DOHH2 (cell line): ENCODE results near the gene LRP2.

Experiments used
- H3F3A ChIP-seq: fragments of 200-600 bp; sonication (generic), shearing (Covaris generic); 2 replicates; pipeline ENCODE4 v1.6.0; 2016; ENCODE audit warnings: antibody characterized with exemption, mild to moderate bottlenecking; ENCODE audit not compliant: control insufficient read depth, insufficient read depth
- H3K27ac ChIP-seq: fragments of 200-600 bp; sonication (generic); 2 replicates; pipeline ENCODE4 v1.5.1; 2014; ENCODE audit warnings: low read depth, mild to moderate bottlenecking, low read length, moderate library complexity
- H3K27me3 ChIP-seq: fragments of 200-600 bp; sonication (generic); 2 replicates; pipeline ENCODE4 v1.6.1; 2014; ENCODE audit warnings: mild to moderate bottlenecking, low read length, mixed read lengths; ENCODE audit not compliant: control insufficient read depth
- H3K36me3 ChIP-seq: fragments of 200-600 bp; sonication (generic); 2 replicates; pipeline ENCODE4 v1.6.1; 2014; ENCODE audit warnings: mild to moderate bottlenecking, low read length, moderate library complexity, mixed read lengths; ENCODE audit not compliant: control insufficient read depth
- H3K4me1 ChIP-seq: fragments of 200-600 bp; sonication (generic); 2 replicates; pipeline ENCODE4 v1.6.1; 2014; ENCODE audit warnings: mild to moderate bottlenecking, low read length, mixed read lengths; ENCODE audit not compliant: control insufficient read depth
- H3K4me2 ChIP-seq: fragments of 200-600 bp; sonication (generic); 2 replicates; pipeline ENCODE4 v1.6.0; 2014; ENCODE audit warnings: mild to moderate bottlenecking, low read length, moderate library complexity
- H3K4me3 ChIP-seq: fragments of 200-600 bp; sonication (generic); 2 replicates; pipeline ENCODE4 v1.5.1; 2014; ENCODE audit warnings: mild to moderate bottlenecking, low read length, mixed read lengths
- H3K79me2 ChIP-seq: fragments of 200-600 bp; sonication (generic); 2 replicates; pipeline ENCODE4 v1.6.1; 2014; ENCODE audit warnings: mild to moderate bottlenecking, low read length, mixed read lengths; ENCODE audit not compliant: control insufficient read depth
- H3K9me2 ChIP-seq: fragments of 200-600 bp; sonication (generic); replicated peaks from 2 replicates; pipeline ENCODE4 v1.6.1; 2014; ENCODE audit warnings: mild to moderate bottlenecking, low read length, mixed read lengths; ENCODE audit not compliant: control insufficient read depth
- H3K9me3 ChIP-seq: fragments of 200-600 bp; sonication (generic); 2 replicates; pipeline ENCODE4 v1.6.1; 2014; ENCODE audit warnings: antibody characterized with exemption, low read length, mixed read lengths; ENCODE audit not compliant: control insufficient read depth, insufficient read depth
- H4K20me1 ChIP-seq: fragments of 200-600 bp; sonication (generic); 2 replicates; pipeline ENCODE4 v1.6.0; 2014; ENCODE audit warnings: low read depth, mild to moderate bottlenecking, antibody characterized with exemption, low read length, moderate library complexity; ENCODE audit not compliant: control insufficient read depth, insufficient read depth
- CTCF ChIP-seq: fragments of 200-600 bp; sonication (generic); IDR thresholded peaks from one replicate; pipeline ENCODE4 v1.5.1; 2014; ENCODE audit warnings: antibody characterized with exemption, mild to moderate bottlenecking, low read depth, low read length; ENCODE audit not compliant: poor library complexity, severe bottlenecking
- EZH2phosphoT487 ChIP-seq: fragments of 200-600 bp; sonication (generic); IDR thresholded peaks from 2 replicates; pipeline ENCODE4 v1.6.1; 2017; ENCODE audit warnings: borderline replicate concordance, mild to moderate bottlenecking, antibody characterized with exemption, low read length, moderate library complexity, mixed read lengths

Gene LRP2

GRCh38 chr2:169119123-169119760, 243.1 kb downstream of the LRP2 start:
- Histone ChIP-seq H3K36me3 (no peaks in the 10 kb centered on the region), H3K27me3 (0 out of 2 replicates have a peak, but pooled peaks cover 3% of the 10 kb centered on the region), H3F3A (no peaks in the 10 kb centered on the region), H3K79me2 (no peaks in the 10 kb centered on the region), H3K4me3 (no peak overlapping the region), H3K4me1 (no peaks in the 10 kb centered on the region), H4K20me1 (no peaks in the 10 kb centered on the region), H3K4me2 (no peak overlapping the region), H3K9me2 (no peaks in the 10 kb centered on the region), H3K9me3 (no peaks in the 10 kb centered on the region), H3K27ac (no peak overlapping the region)
- no peak for TF ChIP-seq EZH2phosphoT487

DNA sequence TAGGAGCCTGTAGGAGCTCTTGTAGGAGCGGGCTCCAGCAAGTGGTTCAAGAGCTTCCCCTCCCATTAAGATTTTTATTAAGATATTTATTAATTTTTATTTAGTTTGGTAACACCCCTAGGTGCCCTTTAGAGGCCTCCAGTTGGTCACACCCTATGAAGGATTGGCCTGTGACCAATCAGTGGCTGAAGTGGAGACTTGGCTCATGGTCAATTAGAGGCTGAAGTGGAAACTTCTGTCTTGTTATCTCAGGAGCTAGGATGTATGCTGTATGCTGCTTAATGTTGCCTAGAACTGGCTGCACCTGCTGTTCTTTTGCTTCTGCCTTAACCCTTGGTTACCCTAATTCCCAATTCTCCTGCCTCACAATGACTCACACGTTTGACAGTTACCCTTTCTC, 244.3 kb downstream of the LRP2 start:
- H3K4me2 ChIP-seq = no peak overlapping the region
- H3K27ac ChIP-seq = no peak overlapping the region
- H3K9me3 ChIP-seq = no peaks in the 10 kb centered on the region
- H4K20me1 ChIP-seq = no peaks in the 10 kb centered on the region
- no peaks in the 10 kb centered on the region for H3K79me2 ChIP-seq
- H3K4me3 ChIP-seq = no peak overlapping the region
- no peaks in the 10 kb centered on the region for H3K9me2 ChIP-seq
- no peaks in the 10 kb centered on the region for H3K4me1 ChIP-seq
- no peaks in the 10 kb centered on the region for H3F3A ChIP-seq
- H3K27me3 ChIP-seq = peaks cover 3% of the 10 kb centered on the region; the same call in 1 of the 2 replicates
- H3K36me3 ChIP-seq = no peaks in the 10 kb centered on the region
- TF ChIP-seq EZH2phosphoT487 = no peak
- TF ChIP-seq CTCF = no peak

- TF ChIP-seq CTCF (no peak), EZH2phosphoT487 (no peak)
Measured at GRCh38 chr2:169116993-169117392, 245.3 kb downstream of the LRP2 start.

DNA sequence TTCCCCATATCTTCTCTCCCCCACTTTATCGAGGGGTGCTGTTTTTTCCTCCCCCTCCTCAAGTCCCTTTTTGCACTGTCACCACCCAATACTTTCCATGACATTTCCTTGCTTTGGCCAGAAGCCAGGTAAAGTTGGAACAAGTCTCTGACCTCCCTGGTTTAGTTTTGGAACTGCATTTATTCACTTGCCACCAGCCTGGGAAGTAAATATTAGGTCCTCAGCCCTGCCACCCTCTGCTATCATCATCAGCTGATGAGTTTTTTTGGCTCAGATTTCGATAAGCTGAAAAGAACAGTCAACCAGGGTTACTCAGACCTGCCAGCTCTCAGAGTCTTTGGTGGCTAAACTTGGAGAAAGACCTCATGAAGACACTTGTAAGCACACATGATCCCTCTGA, 246.0 kb downstream of the LRP2 start:
- Histone ChIP-seq H3F3A (no peaks in the 10 kb centered on the region), H3K4me3 (no peak overlapping the region), H3K9me2 (no peaks in the 10 kb centered on the region), H3K4me2 (no peak overlapping the region), H3K27ac (no peak overlapping the region), H3K4me1 (no peaks in the 10 kb centered on the region), H3K79me2 (no peaks in the 10 kb centered on the region), H3K9me3 (no peaks in the 10 kb centered on the region), H3K27me3 (peaks cover 3% of the 10 kb centered on the region; the same call in 1 of the 2 replicates), H3K36me3 (no peaks in the 10 kb centered on the region), H4K20me1 (no peaks in the 10 kb centered on the region)
- no peak for TF ChIP-seq CTCF
- no peak for TF ChIP-seq EZH2phosphoT487

More at GRCh38 chr2:169116993-169117392, 245.3 kb downstream of the LRP2 start:
- Histone ChIP-seq H3K4me3 (no peak overlapping the region), H3K9me2 (no peaks in the 10 kb centered on the region), H3K4me1 (no peaks in the 10 kb centered on the region), H3K4me2 (no peak overlapping the region), H4K20me1 (no peaks in the 10 kb centered on the region), H3K27me3 (peaks cover 3% of the 10 kb centered on the region; the same call in 1 of the 2 replicates), H3K9me3 (no peaks in the 10 kb centered on the region), H3K27ac (no peak overlapping the region), H3K36me3 (no peaks in the 10 kb centered on the region), H3F3A (no peaks in the 10 kb centered on the region), H3K79me2 (no peaks in the 10 kb centered on the region)
